NCI-H2107 (cell line): Measurements from ENCODE around the gene CACNG4.

ENCODE experiments used
- DNase-seq: peaks from one replicate; lab custom pipeline; 2025; lab: John Stamatoyannopoulos, UW

The CACNG4 gene

DNA sequence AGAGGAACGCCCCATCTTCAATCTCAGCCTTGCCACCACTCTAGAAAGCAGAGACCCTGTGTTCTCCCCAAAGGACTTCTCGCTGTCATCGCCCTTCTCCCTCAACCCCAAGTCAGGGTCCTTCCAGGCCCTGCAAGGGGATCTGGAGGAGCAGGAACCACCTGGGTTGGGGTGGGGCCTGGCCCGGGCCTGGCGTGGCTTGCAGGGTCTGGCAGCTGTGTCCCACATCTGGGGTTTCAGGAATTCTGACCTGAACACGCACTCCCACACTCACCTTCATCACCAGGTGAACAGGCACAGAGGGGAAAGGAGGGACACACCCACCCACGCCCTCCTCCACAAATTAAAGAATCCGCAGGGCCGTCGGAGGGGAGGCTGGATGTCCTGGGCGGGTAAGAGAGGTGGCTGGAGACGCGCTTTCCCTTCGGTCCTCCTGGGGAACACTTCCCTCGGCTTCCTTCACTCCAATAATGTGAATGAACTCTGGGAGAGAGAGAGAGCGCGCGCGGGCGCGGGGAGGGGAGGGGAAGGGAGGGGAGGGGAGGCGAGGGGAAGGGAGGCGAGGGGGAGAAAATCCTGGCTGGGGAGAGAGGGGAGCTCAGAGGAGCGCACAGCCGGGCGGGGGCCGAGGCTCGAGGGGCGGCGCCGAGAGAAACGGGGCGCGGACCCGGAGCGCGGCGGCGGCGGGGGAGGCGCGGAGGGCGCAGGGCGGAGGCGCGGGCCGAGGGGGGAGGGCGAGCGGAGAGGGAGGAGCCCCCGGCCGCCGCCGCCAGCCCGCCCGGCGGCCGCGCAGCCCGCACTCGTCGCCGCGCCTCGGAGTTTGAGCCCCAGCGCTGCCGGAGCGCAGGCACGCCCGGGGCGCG lies at the start of gene CACNG4:
Gene CACNG4 (plus strand): TSS at position 799 of the 863 bp plus-strand sequence. CDS start 205 bp downstream, outside the sequence.
- no peak for DNase-seq

DNA sequence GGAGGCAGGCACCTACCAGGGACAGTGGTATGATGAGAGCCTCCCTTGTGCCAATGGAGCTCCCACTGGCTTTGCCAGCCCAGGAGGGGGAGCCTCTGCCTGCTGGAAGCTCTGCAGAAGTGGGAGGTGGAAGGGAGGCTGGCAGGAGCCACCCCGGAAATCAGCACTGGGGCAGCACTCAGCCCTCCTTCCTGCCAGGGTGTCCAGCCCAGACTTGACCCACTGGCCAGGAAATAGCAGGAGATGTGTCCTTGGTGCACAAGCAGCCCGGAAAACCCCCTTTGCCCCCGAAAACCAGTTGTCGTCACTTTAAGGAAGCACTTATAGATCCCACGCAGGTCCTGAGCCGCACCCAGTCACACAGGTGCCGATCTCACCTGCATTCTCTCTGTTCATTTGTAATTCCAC lies 49.3 kb upstream of the CACNG4 start:
- no peak for DNase-seq

DNA sequence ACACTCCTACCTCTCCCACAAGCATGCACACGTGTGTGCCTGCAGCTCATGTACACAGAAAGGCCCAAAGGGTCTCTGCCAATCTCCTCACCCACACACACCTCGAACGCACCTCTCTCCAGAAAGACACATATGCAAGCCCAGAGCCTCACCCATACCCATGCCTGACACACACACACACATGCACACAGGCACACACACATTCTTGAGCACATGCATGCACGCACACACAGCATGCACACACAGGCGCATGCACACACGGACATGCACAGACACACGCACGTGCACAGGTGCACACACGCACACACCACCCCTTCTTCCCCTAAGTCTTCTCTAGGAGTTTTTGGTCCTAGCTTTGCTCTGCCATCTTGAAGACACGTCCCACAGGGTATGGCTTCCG lies 48.7 kb upstream of the CACNG4 start:
- no peak for DNase-seq

DNA sequence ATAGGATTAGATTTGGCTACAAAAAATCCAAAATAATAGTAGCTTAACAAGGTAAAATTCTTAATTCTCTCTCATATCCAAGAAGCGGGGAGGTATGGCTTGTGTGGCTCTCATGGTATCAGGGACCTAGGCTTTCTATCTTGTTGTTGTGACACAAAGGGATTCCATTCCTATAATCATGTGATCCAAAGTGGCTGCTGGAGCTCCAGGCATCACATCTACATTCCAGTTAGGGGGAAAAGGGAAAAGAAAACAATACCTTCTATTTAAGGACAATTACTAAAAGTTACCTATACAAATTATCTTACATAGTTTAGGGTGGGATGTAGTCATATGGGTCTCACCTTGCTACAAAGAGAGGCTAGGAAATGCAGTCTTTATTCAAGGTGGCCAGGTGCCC lies 47.6 kb upstream of the CACNG4 start:
- DNase-seq, result no peak

DNA sequence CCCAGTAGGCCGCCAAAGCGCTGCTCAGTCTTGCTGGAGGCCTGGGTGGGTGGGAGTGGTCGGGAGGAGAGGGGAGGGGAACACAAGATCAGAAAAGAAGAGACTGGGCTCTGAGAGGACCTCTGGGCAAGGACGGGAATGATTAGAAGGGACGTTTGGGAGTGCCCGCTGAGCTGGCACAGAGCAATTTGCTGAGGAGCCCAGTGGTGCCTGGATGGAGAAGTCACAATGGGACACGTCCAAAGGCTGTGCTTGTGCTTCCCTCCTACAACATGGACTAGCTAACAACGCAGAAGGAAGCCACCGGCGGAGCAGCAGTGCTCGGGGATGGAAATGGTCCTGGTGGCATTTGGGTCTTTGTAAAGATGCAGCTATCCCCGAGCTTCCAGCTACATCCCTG lies 45.6 kb upstream of the CACNG4 start:
- DNase-seq, result no peak

DNA sequence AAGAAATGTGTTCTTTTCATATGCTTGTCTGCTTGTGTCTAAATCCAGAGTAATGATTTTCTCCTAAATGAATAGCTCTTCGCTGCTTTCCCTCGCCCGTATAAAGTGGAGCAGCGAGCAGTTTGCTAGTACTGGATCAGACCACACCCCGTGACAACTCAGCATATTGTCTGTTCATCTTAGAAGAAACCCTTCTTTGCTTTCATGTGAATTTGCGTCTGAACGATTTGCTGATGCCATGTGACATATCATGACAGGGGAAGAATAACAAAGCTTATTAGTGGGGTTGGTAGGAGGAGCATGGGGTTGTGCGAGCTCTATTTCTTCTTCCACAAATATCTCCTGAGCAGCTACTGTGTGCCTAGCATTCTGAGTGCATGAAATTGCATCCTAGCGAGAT lies 44.1 kb upstream of the CACNG4 start:
- DNase-seq, result no peak

DNA sequence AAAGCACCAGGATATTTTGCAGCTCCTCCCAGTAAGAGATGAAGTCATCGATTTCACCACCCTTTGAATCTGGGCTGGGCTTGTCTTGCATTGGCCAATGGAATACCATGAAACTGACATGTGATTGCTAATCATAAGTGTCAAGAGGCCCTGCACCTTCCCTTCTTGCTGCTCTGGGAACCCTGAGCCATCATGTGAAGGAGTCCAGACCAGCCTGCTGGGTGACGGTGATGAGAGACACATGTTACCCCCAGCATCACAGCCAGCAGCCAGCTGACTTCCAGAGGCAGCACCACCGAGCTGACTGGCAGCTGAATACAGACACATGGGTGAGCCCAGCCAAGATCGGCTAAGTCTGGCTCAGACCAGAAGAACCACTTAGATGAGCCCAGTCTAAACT lies 43.6 kb upstream of the CACNG4 start:
- DNase-seq, result no peak

DNA sequence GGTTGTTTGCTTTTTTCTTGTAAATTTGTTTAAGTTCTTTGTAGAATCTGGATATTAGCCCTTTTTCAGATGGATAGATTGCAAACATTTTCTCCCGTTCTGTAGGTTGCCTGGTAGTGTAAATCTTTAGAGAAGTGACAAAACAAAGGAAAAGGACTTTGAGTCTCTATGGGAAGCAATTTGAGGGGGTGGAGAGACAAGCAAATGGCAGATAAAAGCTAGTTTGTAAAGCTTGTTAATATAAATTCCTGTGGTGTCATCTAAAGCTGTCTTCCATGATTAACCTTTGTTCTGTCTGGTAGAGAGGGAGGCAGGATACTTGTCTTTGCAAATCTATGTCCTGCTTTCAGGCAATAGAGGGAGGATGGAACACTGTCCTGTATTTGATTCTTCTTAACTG lies 40.6 kb upstream of the CACNG4 start:
- no peak for DNase-seq

DNA sequence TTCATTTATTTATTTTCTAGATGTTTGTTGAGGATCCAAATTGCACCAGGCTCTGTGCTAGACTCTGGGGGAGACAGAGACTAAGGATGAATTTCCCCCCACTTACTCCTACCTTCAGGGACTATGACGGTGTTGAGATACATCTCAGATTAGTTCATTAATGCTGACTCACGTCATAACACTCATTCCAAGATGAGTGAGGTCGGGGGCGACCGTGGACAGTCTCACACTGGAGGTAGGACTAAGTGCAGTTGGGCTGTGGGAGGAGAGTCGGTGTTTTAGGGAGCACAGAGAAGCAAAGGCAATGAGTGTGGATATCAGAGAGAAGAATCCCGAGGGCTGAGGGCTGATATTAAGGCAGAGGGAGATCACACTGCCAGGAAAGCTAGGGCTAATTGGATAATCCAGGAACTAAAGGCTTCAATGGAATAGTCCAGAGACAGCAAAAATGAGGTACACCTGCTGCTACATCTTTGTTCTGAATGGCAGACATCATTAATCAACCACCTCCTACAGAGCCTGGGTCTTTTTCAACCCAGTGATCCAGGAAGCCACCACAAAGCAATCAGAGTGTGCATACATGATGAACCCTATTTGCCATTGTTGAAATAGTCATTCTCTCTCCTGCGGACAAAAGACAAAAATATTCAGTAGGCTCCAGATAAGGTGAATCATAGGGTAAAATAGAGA lies 38.6 kb upstream of the CACNG4 start:
- DNase-seq, result no peak

DNA sequence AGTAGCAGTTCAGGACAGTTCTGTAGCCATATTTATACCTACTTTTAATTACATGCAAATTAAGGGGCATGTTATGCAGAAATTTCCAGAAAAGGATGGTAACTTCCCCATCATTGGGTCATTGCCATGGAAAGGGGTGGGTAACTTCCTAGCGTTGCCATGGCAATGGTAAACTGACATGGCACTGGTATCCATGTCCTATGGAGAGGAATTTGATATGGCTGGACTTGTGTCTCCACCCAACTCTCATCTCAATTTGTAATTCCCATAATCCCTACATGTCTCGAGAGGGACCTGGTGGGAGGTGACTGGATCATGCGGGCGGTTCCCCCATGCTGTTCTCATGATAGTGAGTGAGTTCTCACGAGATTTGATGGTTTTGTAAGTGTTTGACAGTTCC lies 35.6 kb upstream of the CACNG4 start:
- DNase-seq, result no peak

DNA sequence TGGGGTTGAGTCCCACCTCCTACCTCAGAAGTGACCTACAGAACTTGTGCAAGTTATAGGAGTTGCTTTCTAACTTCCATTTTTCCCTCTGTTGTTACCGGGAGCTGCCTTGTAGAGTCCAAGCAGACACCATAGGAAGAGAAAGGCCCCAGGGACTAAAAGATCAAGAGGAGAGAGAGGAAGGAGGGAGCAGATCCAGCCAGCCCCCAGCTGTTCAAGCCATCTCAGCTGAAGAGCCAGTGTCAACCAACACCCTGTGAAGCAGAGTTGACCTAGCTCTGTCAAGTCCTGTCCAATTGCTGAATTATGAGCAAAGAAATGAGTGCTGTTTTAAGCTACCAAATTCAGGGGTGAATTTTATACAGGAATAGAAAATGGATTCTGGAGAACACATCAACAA lies 34.9 kb upstream of the CACNG4 start:
- DNase-seq, result no peak

DNA sequence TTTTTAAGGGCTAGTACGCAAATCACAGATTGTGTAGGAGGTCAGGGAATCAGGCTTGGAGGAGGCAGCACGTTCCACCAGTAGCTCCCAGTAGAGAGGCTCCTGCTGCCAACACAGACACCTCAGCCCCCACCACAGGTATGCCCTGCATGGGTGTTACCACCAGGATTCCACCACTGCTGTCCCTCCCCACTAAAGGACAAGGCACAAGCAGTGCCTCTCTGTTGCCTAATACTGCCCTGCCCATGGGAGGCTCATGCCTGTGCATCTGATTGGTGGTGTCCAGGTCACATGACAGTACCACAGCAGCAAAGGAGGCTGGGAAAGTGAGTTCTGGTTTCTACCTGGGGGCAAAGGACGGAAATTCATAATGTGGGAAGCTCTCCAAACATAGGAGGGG lies 33.6 kb upstream of the CACNG4 start:
- DNase-seq, result no peak

DNA sequence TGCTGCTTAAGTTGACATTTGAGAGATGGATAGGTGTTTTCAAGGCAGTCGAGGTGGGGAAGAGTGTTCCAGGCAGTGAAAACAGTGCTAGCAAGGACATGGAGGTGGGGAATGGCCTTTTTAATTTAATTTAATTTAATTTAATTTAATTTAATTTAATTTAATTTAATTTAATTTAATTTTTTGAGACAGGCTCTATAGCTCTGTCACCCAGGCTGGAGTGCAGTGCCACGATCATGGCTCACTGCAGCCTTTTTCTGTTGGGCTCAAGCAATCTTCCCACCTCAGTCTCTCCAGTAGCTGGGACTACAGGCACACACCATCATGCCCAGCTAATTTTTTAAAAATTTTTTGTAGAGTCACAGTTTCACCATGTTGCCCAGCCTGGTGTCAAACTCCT lies 32.2 kb upstream of the CACNG4 start:
- DNase-seq, result no peak

DNA sequence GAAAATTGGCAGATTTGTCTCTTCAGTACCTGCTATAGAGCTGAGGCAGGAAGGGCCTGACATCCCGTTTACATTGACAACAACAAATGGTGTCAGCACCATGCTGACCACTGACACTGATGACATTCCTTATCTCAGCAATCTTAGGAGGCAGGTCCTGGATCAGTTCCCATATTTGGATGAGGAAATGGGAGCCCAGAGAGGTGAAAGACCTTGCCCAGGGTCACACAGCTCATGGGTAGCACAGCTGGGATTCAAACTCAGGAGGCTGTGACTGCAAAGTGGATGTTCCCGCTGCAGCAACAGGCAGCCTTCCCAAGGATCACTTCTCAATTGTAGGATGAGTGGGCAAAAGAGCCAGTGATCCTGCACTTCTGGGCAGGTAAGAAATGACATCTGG lies 30.5 kb upstream of the CACNG4 start:
- DNase-seq, result no peak

DNA sequence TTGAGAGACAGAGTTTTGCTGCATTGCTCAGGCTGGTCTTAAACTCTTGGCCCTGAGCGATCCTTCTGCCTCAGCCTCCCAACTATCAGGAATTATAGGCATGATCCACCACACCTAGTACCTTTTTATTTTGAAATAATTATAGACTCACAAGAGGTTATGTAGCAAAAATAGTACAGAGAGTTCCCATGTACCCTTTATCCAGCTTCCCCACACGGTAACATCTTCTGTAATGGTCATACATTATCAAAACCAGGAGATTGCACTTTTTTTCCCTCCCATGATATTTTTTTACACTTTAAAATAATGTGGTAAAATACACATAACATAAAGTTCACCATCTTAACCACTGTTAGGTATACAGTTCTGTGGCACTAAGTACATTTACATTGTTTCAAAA lies 28.8 kb upstream of the CACNG4 start:
- DNase-seq, result no peak

DNA sequence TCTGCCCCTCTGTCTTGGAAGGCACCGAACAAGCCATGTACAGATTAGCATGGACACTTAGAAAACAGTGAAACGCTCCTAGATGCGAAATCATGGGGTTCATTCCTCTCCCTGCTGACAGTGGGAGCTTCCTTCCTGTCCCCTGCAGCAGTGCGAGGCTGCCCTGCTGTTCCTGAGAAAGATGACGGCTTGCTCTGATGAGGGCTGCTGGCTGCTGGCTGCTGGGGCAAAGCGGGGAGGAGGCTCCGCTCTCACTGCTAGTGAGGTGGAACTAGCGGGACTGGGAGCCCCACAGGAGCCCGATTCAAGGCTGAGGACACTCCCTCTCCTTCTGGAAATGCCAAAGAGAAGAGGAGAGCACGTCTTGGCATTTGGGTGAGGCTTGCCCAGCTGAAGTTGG lies 25.9 kb upstream of the CACNG4 start:
- no peak for DNase-seq

DNA sequence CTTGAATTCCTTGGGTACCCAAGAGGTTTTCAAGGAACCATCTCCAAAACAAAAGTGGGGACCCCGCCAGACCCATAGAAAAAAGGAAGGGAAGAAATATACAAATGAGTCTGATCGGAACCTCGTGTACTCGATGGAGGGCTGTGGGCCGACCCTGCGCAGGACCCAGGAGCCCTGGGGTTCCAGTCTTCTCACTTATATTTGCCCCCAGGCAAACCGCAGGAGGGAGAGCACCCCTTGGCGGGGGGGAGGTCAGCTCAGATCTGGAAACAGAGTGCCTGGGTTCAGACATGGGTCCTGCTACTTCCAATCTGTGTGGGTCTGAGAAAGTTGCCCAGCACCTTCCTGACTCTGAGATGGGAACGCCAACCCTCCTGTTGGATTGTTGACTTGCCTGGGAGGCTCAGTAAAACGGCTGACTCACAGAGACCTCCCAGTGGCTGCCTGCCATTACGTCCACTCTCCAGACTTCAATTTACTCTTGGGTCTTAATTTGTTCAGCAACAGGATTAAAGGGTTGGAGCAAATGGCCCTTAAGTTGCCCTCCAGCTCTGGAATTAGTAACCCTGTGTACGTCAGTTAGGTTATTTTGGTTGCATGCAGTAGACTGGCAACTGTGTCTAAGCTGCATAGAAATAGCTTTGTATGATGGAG lies 24.9 kb upstream of the CACNG4 start:
- DNase-seq, result no peak

DNA sequence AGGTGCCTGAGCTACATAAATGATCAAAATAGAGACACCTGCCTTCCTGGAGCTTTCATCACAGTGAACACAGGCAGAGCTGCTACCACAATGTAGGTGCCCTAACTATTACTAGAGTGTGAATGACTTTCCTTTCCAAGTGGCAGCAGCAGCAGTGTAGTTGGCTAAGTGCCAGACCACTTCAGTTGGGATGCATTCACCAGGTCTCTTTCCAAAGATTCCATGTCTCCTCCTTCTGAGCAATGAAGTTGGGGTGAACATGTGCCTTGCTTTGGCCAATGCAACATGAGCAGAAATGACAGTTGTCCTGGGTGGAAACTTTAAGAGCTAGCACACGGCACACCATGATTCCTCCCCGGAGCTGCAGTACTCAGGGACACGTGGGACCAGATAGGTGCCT lies 23.3 kb upstream of the CACNG4 start:
- no peak for DNase-seq

DNA sequence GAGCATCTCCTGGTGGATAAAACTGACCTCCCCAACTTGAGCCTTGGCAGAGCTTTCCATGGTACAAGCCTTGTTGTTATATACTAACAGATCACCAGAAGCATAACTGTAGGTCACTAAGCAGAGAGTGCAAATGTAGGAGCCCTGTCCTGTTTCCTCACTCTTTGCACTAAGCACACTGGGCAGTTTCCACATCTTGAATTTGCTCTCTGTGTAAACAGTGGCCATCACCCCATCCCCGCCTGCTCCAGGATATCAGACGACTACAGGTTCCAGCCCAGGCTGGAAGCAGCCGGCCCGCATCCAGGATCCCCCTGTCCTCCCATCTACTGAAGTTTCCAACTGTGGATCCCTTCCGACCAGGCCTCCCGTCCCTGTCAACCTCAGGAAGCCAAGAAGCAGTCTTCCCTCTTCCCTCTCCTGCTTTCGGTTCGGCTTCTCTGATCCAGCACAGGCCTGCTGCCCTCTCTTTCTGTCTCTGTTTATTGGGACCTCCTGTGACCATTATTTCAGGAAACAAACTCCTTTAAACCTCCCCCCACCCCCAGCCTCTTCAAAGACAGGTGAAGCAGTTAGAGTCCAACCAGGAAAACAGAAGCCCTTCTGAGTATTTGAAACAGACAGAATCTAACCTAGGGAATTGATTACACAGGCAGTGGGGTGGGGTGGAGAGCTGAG lies 22.6 kb upstream of the CACNG4 start:
- DNase-seq, result no peak

DNA sequence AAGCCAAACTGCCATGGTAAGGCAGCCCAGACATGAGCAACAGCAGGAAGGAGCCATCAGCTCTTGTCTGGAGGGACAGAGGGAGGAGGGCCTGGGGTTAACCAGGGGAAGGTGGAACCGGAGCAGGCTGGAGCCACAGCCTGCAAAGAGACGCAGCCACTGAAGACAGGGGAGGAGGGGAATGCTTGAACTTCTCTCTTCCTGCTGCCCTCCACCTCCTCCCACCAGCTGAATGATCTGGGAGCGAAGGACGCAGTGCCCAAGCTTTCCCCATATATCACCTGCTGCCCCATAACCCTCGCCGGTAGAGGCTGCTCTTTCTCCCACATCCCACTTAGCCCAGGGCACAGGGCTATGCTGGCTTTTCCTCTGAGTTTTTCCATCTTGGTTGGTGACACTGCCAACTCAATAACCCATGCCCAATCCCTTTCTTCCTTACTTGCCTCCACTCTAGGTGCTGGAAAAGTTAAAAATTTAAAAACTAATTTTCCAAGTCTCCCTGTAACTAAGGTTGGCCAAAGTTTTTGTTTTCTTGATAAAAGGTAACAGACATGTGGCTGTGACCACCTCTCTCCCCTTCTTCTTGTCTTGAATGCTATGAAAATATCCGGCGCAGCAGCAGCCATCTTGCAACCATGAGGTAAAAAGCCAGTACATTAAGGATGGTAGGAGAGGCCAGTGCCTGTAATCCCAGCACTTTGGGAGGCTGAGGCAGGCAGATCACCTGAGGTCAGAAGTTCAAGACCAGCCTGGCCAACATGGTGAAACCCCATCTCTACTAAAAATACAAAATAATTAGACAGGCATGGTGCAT lies 21.8 kb upstream of the CACNG4 start:
- DNase-seq, result no peak

DNA sequence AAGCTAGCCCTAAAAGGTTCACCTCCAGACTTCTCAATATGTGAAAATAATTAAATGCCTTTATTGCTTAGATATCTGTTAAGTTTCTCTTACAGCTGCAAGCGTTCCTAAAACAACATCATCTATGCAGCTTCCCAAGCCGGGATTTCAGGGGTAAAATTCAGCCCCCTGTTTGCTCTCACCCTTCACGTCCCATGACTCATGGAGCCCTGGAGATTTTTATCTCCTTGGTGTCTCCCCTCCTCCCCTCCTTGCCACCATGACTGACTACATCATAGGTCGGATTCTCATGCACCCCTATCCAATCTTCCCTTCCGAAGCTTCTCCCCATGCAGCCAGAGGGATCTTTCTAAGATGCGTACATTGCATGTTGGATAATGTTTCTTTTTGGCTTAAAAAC lies 21.0 kb upstream of the CACNG4 start:
- no peak for DNase-seq
